HG02884 (cell line): ENCODE measurements around the gene SYNE1.
"Not testable (repeated sequence)": the region's sequence is repeated elsewhere in the genome, so short reads cannot be mapped to it uniquely, and the experiment has no call there.

Experiments used
- ATAC-seq: cut with Tn5 transposase; IDR thresholded peaks from one replicate; pipeline ENCODE4 v1.9.1; 2021; ENCODE audit warnings: mild to moderate bottlenecking, moderate library complexity; ENCODE audit not compliant: unreplicated experiment

SYNE1 gene

GRCh38 chr6:152492281-152492680, 144.9 kb downstream of the SYNE1 start:
- not testable (repeated sequence) for ATAC-seq

DNA sequence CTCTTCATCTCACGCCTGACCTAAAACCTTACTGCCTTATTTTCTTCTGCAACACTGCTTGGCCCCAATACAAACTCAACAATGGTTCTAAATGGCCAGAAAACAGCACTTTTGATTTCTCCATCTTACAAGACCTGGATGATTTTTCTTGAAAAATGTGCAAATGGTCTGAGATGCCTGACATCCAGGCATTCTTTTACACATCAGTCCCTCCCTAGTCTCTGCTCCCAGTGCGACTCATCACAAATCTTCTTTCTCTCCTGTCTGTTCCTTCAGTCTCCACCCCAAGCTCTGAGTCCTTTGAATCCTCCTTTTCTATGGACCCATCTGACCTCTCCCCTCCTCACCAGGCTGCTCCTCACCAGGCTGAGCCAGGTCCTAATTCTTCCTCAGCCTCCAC, 145.7 kb downstream of the SYNE1 start:
- not testable (repeated sequence) for ATAC-seq

DNA sequence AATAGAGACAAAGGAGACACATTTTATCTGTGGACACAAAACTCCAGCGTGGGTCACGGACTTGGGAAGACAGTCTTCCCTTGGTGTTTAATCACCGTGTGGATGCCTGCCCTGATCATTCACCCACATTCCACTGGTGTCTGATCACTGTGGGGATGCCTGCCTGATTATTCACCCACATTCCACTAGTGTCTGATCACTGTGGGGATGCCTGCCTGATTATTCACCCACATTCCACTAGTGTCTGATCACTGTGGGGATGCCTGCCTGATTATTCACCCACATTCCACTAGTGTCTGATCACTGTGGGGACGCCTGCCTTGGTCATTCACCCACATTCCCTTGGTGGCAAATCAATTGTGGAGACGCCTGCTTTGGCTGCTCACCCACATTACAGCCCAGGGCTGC, 146.2 kb downstream of the SYNE1 start:
- not testable (repeated sequence) for ATAC-seq

DNA sequence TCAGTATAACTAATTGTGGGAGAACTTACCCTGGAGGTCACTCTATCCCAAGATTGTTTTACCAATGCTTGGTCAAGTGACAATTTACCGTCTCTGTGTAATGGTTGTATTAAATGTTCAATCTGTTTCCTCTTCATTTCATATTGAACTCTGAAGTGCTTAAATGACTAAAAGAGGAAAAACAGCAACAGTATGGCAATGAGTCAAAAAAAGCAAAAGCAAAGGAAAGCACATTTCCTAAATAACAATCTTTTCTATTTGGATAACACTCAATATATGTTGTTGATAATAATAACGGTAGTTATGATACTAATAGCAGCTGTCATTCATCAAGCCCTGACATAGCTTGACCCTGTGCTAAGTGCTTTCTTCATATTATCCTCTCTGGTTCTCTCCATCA, 152.4 kb downstream of the SYNE1 start:
- no peak for ATAC-seq

DNA sequence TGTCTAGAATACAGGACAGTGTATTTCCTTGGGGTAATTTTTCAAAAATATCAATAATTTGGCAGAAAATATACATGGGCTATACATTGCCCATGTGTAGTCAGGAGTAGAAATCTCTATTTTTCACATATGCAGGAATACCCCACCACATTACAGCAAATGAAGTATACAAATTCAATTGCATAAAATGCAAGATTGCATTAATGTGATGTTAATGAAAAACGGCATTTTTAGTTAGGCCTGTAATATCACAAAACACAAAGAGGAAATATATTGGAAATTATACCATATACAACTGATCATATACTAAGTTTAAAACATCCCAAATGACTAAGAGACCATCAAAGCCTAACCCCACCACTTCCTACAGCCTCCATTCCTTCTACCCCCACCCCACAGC, 154.9 kb downstream of the SYNE1 start:
- no peak for ATAC-seq

GRCh38 chr6:152478377-152479010, 158.7 kb downstream of the SYNE1 start:
- ATAC-seq: no peak

DNA sequence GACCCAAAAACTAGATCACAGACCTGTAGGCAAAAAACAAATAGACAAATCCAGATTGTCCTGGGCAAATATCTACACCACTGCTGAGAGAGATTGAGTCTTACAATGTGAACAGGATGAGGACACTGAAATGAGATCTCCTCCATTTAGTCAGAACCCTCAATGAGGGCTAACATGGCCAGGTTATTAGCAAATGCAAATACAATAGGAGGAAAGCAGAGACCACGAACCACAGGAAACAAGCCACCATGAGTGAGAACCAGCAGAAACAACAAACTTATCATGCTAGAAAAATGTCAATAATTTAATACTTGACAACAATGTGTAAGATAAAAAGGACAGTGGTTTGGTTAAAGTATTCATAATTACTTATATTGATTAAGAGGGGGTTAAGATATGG, 162.8 kb downstream of the SYNE1 start:
- no peak for ATAC-seq

DNA sequence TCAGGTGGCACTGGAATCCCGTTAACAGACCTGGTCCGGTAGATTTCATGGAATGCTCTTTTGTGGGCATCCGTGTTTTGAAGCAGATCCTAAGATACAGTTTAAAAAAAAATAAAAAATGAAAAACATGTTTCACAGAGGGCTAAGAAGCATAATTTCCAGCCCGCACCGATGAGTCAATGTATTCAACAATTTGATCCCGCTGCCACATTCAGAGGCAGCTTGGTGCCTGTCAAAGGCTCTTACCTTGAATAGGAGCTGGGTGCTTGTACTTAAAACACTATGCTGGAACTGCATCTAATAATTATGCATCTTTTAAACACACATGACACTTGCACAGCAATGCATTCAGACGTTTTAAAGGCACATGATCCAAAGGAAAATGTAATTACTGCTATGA, 164.8 kb downstream of the SYNE1 start:
- no peak for ATAC-seq

- ATAC-seq: no peak
These were observed 165.5 kb downstream of the SYNE1 start for GRCh38 chr6:152471456-152472265.

DNA sequence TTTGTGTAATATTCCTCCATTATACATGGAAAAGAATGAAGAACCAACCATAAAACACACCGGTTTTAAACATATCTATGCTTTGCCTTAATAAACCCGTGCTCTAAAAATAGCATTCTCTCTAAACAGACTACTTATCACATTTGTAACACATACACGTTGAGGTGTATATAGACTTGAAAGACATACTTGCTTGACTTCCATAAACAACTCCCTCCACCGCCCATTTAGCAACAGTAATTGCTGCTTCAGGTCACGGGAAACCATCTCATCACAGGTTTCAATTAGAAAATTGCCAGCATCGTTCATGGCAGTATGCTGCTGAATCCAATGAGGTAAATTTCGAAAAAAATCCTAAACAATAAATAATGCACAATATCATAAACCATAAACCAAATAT, 174.0 kb downstream of the SYNE1 start:
- no peak for ATAC-seq

- no peak for ATAC-seq
These were observed 174.4 kb downstream of the SYNE1 start for GRCh38 chr6:152462716-152463115.

DNA sequence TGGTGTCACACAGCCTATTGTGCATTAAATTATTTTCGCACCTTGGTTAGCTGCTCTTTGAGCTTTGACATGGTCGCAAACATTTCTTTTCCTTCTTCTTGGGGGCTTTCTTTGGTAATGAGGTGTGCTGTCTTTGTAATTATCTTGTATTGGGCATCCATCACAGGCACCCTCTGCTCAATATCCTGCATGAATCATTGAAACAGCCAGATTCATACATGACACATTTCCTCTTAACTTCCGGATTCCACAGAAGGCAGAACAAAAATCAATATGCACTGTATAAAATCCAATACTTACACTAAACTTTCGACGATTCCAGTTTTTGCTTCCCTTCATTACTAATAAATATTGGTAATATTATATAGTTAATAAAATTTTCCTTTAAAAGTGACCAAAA, 175.6 kb downstream of the SYNE1 start:
- no peak for ATAC-seq

DNA sequence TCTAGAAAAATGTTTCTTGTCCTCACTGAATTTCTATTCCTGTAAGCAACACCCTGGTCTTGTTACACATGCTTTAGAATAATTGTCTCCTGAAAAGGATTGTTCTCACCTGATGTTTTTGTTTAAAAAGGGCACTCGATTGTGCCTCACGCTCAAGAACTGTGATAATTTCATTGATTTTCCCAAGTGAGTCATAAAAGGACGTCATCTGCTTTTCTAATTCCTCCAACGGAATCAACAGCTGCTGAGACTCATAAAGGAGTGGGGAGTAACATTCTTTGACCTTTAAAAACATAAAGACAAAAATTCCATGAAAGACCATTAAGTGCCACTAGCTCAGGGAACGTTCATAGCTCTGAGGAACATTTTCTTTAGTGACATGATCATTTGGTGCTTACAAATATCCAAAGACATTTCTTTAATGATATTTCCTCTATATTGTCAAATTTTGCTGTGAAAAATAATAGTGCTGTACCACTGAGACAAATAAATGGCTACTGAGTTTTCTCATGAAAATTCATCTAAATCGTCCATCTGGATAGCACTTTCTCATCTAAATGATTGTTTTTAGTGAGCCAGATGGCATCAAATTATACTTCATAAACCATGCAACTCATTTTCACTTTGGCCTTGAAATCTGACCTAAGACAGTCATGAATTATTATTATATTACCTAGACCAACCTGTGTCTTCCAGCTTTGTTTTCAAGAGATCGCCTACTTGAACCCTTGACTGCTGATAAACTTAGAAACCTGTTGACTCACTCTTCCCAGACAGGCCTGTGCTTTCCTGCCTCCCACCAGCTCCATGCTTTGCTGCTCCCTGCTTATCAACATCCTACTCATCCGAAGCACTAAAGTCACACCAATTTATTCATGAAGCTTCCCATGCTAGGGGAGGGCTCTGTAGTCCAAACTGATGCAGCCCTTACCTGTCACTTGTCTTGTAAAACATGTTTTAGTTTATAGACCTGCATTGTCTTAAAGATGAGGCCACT, 178.2 kb downstream of the SYNE1 start:
- no peak for ATAC-seq

- ATAC-seq: no peak
These were observed 179.1 kb downstream of the SYNE1 start for GRCh38 chr6:152457949-152458624.

GRCh38 chr6:152454003-152454402, 183.2 kb downstream of the SYNE1 start:
- no peak for ATAC-seq

DNA sequence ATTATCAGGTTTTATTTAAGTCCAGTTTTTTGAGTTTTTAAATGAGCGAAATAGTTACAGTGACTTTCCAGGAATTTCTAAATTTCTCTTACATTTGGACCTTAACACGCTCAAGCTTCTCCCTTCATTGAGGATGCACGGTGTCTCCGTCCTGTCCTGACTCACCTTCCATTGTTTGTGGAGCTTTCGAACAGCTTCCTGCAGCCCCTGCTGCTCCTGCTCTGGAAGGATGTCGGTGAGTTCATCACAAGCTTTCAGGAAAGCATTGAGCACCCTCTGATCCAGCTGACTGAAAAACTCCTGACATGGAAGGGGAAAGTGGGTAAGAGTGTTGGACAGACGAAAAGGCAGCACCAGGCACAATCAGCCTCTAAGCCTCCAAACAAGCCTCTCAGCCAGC, 183.7 kb downstream of the SYNE1 start:
- ATAC-seq: no peak

- ATAC-seq: no peak
These were observed 184.5 kb downstream of the SYNE1 start for GRCh38 chr6:152452639-152453038.

DNA sequence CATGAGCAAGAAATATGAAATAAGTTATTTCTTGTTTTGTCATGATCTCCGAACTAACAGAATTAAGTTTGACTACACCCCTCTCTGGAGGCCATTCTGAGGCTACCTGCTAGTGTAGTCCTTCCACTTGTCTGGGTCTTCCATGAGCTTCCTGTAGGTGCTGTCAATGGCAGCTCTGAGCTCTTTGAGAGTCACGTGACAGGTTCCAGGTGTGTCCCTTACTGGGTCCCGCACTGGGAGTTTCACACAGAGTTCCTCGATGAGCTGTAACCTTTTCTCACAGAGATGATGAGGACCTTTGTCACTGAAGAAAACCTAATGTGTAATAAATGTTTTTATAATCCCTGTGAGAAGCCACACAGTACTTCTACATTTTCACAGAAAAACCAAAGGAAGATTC, 186.6 kb downstream of the SYNE1 start:
- ATAC-seq: no peak

DNA sequence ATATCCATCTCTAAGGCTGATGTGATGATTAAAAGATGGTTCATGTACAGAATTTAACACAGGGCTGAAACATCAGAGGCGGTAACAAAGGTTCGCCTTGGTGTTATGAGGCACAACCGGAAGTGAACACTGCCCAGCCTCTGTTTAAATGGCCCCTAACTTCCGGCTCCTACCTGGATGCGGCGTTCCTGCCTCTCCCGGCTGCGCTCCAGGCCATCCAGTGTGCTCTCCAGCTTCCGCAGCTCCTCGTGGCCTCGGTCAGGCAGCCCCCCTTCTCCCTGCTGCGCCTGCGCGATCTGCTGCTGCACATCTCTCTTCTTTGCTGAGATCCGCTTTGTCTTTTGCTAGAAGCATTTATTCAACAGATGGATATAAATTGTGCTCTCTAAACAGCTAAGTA, 195.3 kb downstream of the SYNE1 start:
- ATAC-seq: no peak

- no peak for ATAC-seq
These were observed 201.3 kb downstream of the SYNE1 start for GRCh38 chr6:152435816-152436215.

GRCh38 chr6:152432758-152433157, 204.4 kb downstream of the SYNE1 start:
- ATAC-seq: no peak
